ENCODE results near the gene CHAF1A.

CHAF1A gene

GRCh38 chr19:4445963-4446703 is 43.7 kb downstream of the CHAF1A start:
- peaks cover 61% of the 10 kb centered on the region for H3K36me3 ChIP-seq (ENCODE audit: control insufficient read depth, insufficient read depth, low read length)
- H3K9me3 ChIP-seq (ENCODE audit: control insufficient read depth, low read length): no peaks in the 10 kb centered on the region
- H3K4me3 ChIP-seq (ENCODE audit: insufficient read depth, low read depth, low read length, poor library complexity, severe bottlenecking): no peak overlapping the region
- no peaks in the 10 kb centered on the region for H3K27me3 ChIP-seq (replicated peaks; ENCODE audit: control insufficient read depth, insufficient read depth, low read length, poor library complexity, severe bottlenecking)
- no peaks in the 10 kb centered on the region for H3K4me1 ChIP-seq (ENCODE audit: control insufficient read depth, insufficient read depth, low read length, poor library complexity, severe bottlenecking)
- no peak for DNase-seq
- no peak overlapping the region for H3K27ac ChIP-seq (ENCODE audit: insufficient read depth, low read length, poor library complexity, severe bottlenecking)

GRCh38 chr19:4446704-4447200 is 44.3 kb downstream of the CHAF1A start:
- H3K4me1 ChIP-seq (ENCODE audit: control insufficient read depth, insufficient read depth, low read length, poor library complexity, severe bottlenecking): no peaks in the 10 kb centered on the region
- no peak overlapping the region for H3K27ac ChIP-seq (ENCODE audit: insufficient read depth, low read length, poor library complexity, severe bottlenecking)
- H3K4me3 ChIP-seq (ENCODE audit: insufficient read depth, low read depth, low read length, poor library complexity, severe bottlenecking): no peak overlapping the region
- H3K9me3 ChIP-seq (ENCODE audit: control insufficient read depth, low read length): no peaks in the 10 kb centered on the region
- peaks cover 67% of the 10 kb centered on the region for H3K36me3 ChIP-seq (ENCODE audit: control insufficient read depth, insufficient read depth, low read length)
- DNase-seq: no peak
- H3K27me3 ChIP-seq (replicated peaks; ENCODE audit: control insufficient read depth, insufficient read depth, low read length, poor library complexity, severe bottlenecking): no peaks in the 10 kb centered on the region

GRCh38 chr19:4447327-4448146 is 45.1 kb downstream of the CHAF1A start:
- no peak for DNase-seq
- H3K27me3 ChIP-seq (replicated peaks; ENCODE audit: control insufficient read depth, insufficient read depth, low read length, poor library complexity, severe bottlenecking): no peaks in the 10 kb centered on the region
- no peak overlapping the region for H3K27ac ChIP-seq (ENCODE audit: insufficient read depth, low read length, poor library complexity, severe bottlenecking)
- H3K4me3 ChIP-seq (ENCODE audit: insufficient read depth, low read depth, low read length, poor library complexity, severe bottlenecking): no peak overlapping the region
- peaks cover 74% of the 10 kb centered on the region for H3K36me3 ChIP-seq (ENCODE audit: control insufficient read depth, insufficient read depth, low read length)
- H3K9me3 ChIP-seq (ENCODE audit: control insufficient read depth, low read length): no peaks in the 10 kb centered on the region
- H3K4me1 ChIP-seq (ENCODE audit: control insufficient read depth, insufficient read depth, low read length, poor library complexity, severe bottlenecking): no peaks in the 10 kb centered on the region

- no peak overlapping the region for H3K27ac ChIP-seq (ENCODE audit: insufficient read depth, low read length, poor library complexity, severe bottlenecking)
- no peaks in the 10 kb centered on the region for H3K27me3 ChIP-seq (replicated peaks; ENCODE audit: control insufficient read depth, insufficient read depth, low read length, poor library complexity, severe bottlenecking)
- H3K4me3 ChIP-seq (ENCODE audit: insufficient read depth, low read depth, low read length, poor library complexity, severe bottlenecking): no peak overlapping the region
- H3K36me3 ChIP-seq (ENCODE audit: control insufficient read depth, insufficient read depth, low read length): peaks cover 83% of the 10 kb centered on the region
- no peaks in the 10 kb centered on the region for H3K9me3 ChIP-seq (ENCODE audit: control insufficient read depth, low read length)
- no peak for DNase-seq
- H3K4me1 ChIP-seq (ENCODE audit: control insufficient read depth, insufficient read depth, low read length, poor library complexity, severe bottlenecking): no peaks in the 10 kb centered on the region
Observed at GRCh38 chr19:4448147-4448985, 45.9 kb downstream of the CHAF1A start.

DNA sequence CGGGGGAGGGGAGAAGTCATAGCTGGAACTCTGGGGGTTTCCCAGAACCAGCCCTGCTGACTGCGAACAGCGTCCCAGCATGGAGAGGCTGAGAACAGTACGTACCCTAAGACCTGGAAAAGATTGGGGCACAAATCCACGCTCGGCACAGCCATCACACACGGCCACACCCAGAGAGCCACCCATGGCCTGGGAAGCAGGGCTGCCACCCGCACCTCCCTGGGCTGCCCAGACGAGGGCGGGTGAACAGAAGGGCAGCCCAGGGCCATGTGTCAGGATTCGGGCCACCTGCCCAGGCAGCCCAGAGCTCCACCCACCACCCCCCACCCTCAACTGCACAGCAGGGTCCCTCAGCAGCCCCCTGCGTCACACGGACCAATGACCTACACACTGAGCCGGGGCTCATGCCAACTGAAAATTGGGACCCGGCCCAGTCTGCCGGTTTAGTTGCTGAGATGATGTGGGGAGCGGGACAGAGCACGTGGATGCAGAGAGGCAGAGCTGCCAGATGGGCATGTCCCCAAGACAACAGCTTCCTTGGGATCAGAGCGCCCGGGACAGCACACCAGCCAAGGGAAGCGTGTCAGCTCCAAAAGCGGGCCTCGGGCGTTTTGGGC is 46.7 kb downstream of the CHAF1A start:
- Histone ChIP-seq H3K36me3 (ENCODE audit: control insufficient read depth, insufficient read depth, low read length) (peaks cover 88% of the 10 kb centered on the region), H3K9me3 (ENCODE audit: control insufficient read depth, low read length) (no peaks in the 10 kb centered on the region), H3K4me1 (ENCODE audit: control insufficient read depth, insufficient read depth, low read length, poor library complexity, severe bottlenecking) (no peaks in the 10 kb centered on the region), H3K27ac (ENCODE audit: insufficient read depth, low read length, poor library complexity, severe bottlenecking) (no peak overlapping the region), H3K27me3 (replicated peaks; ENCODE audit: control insufficient read depth, insufficient read depth, low read length, poor library complexity, severe bottlenecking) (no peaks in the 10 kb centered on the region), H3K4me3 (ENCODE audit: insufficient read depth, low read depth, low read length, poor library complexity, severe bottlenecking) (no peak overlapping the region)
- no peak for DNase-seq

DNA sequence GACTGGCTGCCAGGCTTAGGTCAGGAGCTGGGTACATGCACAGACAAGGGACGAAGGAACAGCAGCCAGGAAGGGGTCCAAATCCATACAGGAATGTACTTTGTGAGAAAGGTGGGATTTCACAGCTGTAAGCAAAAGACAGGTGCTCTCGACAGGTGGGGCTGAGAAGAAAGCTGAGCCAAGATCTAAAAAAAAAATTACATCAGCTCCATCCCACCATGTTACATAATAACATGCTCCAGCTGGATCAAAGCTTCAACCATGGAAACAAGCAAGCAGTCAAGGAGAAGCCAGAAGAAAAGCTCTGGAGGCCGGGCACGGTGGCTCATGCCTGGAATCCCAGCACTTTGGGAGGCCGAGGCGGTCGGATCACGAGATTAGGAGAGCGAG is 47.2 kb downstream of the CHAF1A start:
- no peak for DNase-seq
- Histone ChIP-seq H3K27me3 (replicated peaks; ENCODE audit: control insufficient read depth, insufficient read depth, low read length, poor library complexity, severe bottlenecking) (no peaks in the 10 kb centered on the region), H3K4me3 (ENCODE audit: insufficient read depth, low read depth, low read length, poor library complexity, severe bottlenecking) (no peak overlapping the region), H3K27ac (ENCODE audit: insufficient read depth, low read length, poor library complexity, severe bottlenecking) (no peak overlapping the region), H3K4me1 (ENCODE audit: control insufficient read depth, insufficient read depth, low read length, poor library complexity, severe bottlenecking) (no peaks in the 10 kb centered on the region), H3K36me3 (ENCODE audit: control insufficient read depth, insufficient read depth, low read length) (peaks cover 91% of the 10 kb centered on the region), H3K9me3 (ENCODE audit: control insufficient read depth, low read length) (no peaks in the 10 kb centered on the region)

DNA sequence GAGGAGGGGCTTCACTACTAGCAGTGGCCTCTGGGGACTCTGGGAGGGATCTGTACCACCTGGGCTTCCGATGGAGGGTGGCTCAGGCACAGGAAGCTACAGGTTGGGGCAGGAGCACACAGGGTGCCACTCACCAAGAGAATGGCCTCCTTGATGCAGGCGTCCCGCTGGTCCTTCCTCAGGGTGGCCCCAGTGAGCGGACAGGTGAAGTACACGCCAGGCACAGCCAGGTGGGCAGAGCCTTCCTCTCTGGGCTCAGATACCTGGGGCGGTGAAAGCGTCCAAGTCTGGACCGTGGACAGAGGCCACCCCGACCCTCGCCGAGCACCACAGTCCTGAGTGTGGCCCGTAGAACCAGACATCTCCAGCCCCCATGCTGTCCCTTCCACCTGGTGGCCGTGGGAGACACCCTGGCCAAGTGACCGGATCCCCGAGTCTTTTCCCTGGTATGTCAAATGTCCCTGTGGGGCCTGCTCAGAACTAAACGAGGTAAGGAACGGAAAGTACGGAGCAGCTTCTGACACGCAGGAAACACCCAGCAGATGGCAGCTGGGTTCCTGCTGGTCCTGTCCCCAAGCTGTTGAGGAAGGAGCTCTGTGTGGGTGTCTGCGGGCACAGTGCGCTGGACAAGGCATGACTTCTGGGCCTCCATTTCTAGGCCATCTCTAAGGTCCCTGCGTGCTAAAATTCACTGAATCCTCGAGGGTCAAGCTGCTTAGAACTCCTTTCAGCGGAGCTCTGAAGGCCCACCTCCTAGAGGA is 50.0 kb downstream of the CHAF1A start:
- peaks cover 12% of the 10 kb centered on the region for H3K4me1 ChIP-seq (ENCODE audit: control insufficient read depth, insufficient read depth, low read length, poor library complexity, severe bottlenecking)
- no peaks in the 10 kb centered on the region for H3K9me3 ChIP-seq (ENCODE audit: control insufficient read depth, low read length)
- H3K4me3 ChIP-seq (ENCODE audit: insufficient read depth, low read depth, low read length, poor library complexity, severe bottlenecking): no peak overlapping the region
- no peak overlapping the region for H3K27ac ChIP-seq (ENCODE audit: insufficient read depth, low read length, poor library complexity, severe bottlenecking)
- DNase-seq: no peak
- H3K36me3 ChIP-seq (ENCODE audit: control insufficient read depth, insufficient read depth, low read length): peaks cover 65% of the 10 kb centered on the region
- no peaks in the 10 kb centered on the region for H3K27me3 ChIP-seq (replicated peaks; ENCODE audit: control insufficient read depth, insufficient read depth, low read length, poor library complexity, severe bottlenecking)

DNA sequence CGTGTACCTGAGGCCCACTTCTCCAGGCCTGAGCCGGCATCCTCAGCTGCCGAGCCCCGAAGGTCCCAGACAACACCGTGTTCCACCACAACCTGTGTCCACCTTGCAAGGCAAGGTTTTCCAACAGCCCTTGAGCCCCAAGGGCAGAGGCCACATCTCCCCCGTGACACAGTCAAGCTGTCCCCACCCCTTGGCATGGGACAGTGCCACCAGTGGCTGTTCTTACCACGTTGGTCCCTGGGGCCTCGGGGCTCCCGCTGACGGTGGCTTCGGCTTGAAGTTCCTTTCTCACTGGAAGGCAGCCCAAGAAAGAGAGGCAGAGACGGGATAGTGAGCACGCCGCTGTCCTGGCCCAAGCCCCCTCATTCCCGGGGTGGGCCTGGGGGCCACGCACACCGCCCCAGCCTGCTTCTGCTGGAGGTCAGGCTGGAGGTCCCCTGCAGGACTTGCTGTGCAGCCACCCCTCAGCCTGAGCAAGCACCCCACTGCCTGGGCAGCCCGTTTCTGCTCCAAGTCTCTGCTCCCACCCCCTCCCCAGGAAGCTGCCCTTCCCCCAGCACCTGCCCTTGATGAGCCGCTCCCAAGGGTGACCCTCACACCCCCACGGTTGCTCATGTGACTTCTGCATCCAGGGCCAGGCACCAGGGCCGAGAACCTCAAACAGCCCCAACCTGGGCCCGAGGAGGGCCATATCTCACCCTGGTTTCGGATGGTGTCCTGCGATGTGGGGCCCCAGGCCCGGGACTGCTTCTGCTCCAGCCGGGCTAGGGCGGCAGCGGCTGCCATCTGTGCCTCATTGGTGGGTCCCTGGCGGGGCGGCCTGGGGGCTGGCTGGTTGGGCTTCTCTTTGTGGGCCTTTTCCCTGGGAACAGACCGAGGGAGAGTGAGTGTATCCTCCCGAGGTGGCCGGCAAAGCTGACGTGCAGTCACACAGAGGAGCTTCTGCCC is 51.1 kb downstream of the CHAF1A start:
- peaks cover 16% of the 10 kb centered on the region for H3K4me1 ChIP-seq (ENCODE audit: control insufficient read depth, insufficient read depth, low read length, poor library complexity, severe bottlenecking)
- H3K36me3 ChIP-seq (ENCODE audit: control insufficient read depth, insufficient read depth, low read length): peaks cover 55% of the 10 kb centered on the region
- H3K9me3 ChIP-seq (ENCODE audit: control insufficient read depth, low read length): no peaks in the 10 kb centered on the region
- DNase-seq: no peak
- H3K27ac ChIP-seq (ENCODE audit: insufficient read depth, low read length, poor library complexity, severe bottlenecking): no peak overlapping the region
- no peak overlapping the region for H3K4me3 ChIP-seq (ENCODE audit: insufficient read depth, low read depth, low read length, poor library complexity, severe bottlenecking)
- no peaks in the 10 kb centered on the region for H3K27me3 ChIP-seq (replicated peaks; ENCODE audit: control insufficient read depth, insufficient read depth, low read length, poor library complexity, severe bottlenecking)

Measured in effector memory CD4-positive, alpha-beta T cell (primary cell).